GM18508 (cell line): Measurements from ENCODE around the gene STPG1.

ENCODE experiments used
- ATAC-seq: cut with Tn5 transposase; IDR thresholded peaks from one replicate; pipeline ENCODE4 v1.9.1; 2021; ENCODE audit warnings: moderate number of reproducible peaks; ENCODE audit not compliant: insufficient read depth, unreplicated experiment

The STPG1 gene

GRCh38 chr1:24347159-24347934, 66.2 kb downstream of the STPG1 start:
- no peak for ATAC-seq

- ATAC-seq, result no peak
Observed at GRCh38 chr1:24345334-24345733, 68.2 kb downstream of the STPG1 start.

DNA sequence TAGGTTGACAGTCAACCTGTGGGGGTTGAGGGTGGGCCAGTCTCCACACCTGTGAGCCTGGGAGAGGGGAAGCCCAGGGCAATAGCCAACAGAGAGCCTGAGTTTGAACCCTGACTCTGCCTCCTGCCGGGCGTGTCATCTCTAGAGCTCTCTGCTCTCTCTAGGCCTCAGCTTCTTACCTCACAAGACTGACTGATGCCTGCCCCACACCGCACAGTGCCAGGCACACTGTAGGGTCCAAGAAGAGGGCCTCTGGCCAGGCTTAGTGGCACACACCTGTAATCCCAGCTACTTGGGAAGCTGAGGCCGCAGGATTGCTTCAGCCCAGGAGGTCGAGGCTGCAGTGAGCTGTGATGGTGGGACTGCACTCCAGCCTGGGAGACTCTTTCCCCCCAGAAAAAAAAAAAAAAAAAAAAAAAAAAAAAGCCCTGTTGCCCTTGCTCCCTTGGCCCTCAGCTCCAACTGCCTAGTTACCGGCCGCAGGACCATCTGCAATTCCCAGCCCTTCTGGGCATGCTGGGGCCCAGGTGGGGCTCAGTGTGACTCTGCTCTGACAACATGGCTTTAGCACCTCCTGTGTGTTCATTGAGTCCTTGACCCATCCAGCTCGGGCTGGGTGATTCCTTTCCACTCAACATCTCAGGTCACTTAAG, 69.4 kb downstream of the STPG1 start:
- no peak for ATAC-seq

GRCh38 chr1:24343412-24344089, 70.0 kb downstream of the STPG1 start:
- no peak for ATAC-seq

- ATAC-seq, result no peak
Observed at GRCh38 chr1:24341260-24341659, 72.3 kb downstream of the STPG1 start.

- no peak for ATAC-seq
Observed at GRCh38 chr1:24340770-24341169, 72.8 kb downstream of the STPG1 start.

GRCh38 chr1:24339996-24340395, 73.6 kb downstream of the STPG1 start:
- ATAC-seq, result no peak

DNA sequence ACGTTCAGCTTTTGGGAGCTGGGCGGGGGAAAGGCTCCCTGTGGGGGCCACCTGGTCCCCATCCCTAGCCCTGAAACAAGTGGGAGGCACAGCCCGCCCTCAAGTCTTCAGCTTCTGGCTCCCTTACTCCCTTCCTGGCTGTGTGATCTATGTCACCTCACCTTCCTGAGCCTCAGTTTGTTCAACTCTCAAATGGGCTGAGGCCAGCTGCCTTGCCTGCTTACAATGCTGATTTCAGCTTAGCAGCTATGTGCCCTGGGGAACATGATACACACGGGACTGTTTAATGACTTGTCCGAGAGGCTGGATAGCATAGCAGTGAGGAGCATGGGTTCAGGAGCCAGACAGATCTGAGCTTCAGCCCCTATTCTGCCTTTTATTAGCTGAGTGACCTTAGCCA, 75.1 kb downstream of the STPG1 start:
- ATAC-seq, result no peak

DNA sequence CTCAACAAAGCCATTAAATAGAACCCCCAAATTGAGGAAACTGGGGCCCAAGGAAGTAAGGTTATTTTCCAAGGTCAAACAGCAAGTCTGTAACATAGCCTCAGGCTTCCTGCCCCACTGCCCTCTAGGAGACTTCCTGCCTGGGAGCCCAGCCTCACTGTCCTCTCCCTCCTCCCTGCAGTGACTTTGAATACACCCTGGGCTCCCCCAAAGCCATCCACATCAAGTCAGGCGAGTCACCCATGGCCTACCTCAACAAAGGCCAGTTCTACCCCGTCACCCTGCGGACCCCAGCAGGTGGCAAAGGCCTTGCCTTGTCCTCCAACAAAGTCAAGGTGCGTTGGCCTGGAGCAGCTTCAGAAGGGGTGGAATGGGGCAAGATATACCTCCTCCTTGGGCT, 76.1 kb downstream of the STPG1 start:
- ATAC-seq, result no peak

DNA sequence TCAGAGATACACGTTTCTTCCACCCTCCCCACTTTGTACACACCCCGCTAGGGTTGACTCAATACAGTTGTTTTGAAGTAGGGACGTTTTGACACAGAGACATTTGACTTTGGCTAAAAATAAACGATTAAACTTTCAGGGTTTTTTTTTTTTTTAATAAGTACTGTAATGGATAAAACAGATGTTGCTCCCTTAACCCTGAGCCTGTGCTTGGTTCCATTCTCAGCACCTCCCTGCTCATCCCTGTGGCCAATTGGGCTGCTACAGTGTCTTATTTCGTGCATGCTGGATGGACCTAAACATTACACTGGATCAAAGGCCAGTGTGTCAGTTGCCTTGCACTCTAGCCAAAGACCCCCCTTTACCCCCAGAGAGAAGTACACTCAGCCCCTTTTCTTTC, 77.5 kb downstream of the STPG1 start:
- no peak for ATAC-seq

DNA sequence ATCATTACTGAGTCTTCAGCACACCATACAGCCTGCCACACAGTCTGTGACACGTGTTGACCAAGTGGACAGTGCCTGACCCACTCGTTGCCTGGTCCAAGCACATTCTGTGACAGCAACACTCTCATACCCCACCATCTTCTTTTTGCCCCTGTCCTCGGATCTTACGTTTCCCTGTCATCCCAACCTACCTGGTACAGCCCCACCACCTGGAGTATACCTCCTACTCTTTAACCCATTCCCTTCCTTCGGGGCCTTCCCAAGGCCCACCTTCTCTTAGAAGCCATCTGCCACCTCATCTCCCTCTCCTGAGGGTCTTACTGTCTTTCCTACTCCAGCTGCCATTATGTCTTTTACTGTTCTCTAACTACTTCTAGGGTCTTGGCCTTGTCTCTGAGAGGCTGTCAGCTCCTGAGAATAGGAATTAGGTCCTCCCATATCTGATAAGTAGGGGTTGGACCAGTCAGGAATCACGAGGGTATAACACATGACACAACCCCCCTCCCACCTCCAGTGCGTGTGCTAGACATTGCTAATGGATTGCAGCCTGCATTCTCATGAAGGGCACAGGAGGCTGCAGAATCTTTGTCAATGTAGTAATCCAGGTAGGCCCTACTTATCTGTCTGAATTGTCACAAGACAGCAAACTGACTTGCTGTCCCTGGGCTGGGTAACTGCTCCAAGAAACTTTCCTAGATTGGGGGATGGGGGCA, 81.5 kb downstream of the STPG1 start:
- no peak for ATAC-seq

DNA sequence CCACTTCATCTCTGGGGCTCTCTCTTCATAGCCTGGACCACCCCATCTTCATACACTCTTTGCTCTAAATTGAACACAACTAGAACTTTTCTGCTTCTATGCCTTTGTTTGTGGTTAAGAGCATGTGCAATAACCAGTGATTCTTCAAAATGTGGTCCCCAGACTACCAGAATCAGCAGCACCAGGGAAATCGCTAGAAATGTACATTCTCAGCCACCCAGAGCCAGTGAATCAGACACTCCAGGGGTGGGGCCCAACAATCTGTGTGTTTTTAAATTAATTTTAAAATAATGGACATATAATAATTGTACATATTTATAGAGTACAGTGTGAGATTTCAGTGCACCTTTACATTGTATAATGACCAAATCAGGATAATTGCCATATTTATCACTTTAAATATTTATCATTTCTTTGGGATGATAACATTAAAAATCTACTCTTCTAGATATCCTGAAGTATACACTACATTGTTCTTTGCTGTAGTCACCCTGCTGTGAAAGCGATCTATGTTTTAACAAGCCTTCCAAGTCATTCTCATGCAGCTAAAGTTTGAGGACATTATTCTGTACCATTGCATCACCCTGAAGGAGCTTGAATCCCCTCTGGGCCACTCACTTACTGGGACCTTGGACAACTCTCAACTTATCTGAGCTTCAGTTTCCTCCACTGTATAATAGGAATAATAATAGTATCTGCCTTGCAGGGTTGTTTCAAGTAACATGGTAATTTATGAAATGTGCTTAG, 83.6 kb downstream of the STPG1 start:
- ATAC-seq, result no peak

DNA sequence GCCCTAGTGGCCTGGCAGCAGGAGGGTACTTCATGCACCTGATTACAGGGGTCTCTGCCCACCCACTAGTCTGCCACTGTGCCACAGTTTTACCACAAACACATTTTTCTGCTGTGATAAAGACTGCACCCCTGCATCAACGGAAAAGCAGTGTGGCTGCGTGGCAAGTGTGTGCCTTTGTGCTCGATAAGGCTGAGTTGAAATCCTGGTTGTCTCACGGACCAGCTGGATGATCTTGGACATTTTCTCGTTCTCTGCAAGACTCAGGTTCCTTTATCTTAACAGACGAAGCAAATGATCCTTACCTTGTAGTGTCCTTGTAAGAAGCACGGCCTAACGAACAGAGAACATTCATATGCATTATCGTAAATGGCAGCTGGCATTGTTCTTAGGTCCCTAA, 84.3 kb downstream of the STPG1 start:
- ATAC-seq, result no peak

DNA sequence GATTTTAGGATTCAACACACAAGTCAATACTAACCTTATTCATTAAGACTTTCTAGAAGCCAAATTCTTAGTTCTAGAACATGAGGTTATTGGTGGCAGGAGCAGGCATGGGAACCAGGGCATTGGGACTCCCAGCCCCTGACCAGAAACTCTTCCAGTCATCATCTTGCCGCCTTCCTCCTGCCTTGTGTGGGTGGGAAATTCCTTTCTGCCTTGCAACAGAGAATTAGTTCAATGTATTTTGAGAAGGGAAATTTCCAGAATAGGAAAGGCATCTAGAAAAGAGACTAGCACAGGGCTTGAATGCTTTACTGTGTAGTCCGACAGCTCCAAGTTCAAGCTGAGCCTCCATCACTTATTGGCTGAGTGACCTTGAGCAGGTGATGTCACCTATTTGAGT, 85.7 kb downstream of the STPG1 start:
- no peak for ATAC-seq

DNA sequence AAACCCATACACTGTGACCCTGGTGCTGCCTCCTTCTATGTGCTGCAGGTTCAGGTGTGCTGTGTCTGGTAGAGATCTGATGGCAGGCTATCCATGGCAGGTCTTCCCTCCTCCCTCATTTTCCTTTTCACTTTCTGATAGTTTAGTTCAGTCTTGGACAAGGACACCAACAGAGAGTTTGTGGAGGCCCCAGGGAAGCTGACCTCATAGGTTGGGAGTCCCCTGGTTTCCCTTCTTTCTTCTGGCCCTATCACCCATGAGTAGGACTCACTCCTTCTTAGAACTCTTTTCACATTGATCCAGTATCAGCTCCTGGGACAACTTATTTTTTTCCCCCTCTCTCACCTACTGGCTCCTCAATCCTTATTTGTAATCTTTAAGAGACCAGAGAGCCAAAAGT, 86.1 kb downstream of the STPG1 start:
- no peak for ATAC-seq

- no peak for ATAC-seq
Observed at GRCh38 chr1:24325587-24326449, 87.8 kb downstream of the STPG1 start.

DNA sequence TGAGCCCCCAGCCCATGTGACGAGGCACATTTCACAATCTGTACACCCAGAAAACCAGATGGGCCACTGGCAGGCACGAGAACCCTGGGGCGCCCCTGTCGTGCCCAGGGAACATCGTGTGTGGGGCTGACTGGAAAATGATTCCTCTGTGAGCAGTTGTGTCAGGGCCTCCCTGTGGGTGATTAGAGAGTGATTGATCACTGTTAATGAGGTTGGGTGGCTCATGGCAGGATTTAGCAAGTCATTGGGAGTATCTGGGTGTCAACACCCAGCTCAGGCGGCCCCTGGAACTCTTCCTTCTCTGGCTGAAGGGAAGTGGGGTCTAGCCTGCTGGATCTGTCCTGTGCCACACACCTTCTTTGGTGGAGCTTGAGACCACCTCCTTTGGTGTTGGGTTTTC, 88.7 kb downstream of the STPG1 start:
- ATAC-seq, result no peak

GRCh38 chr1:24323281-24323680, 90.3 kb downstream of the STPG1 start:
- no peak for ATAC-seq

DNA sequence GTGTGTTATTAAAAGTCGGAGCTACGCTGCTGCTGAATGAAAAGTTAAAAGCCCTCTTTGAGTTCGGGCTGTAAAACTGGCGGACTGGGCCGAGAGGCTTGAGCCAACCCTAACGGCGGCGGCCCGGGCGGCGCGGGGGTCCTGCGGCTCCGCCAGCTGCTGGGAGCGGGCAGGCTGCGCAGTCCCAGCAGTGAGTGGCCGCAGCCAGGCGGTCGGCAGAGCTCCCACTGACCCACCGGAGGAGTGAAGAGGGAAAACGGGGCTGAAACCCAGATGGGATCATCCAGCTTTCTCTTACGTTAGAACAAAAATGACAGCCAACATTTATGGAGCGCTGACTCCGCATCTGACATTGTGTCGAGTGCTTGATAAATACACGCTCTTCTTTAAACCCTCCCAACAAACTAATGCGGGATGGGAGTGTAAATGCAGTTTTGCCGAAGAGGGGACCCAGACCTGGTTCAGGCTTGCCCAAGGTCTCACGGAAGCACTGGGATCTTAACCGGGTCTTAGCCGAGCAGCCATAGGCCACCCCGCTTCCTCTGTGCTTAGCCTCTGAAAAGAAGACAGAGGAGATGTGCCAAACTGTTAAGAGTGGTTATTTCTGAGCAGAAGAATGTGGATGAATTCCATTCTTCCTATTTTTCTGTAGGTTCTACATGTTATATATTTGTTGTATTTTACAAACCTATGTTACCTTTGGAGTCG, 91.0 kb downstream of the STPG1 start:
- no peak for ATAC-seq
